Epithelial cell of proximal tubule (primary cell): ENCODE results near the gene TMEM203. TPM values are rescaled to one million over a fixed set of nuclear protein-coding genes. Genes with fewer than 3 reads are reported as not detected.
A peak's percentile ranks its signal among the peaks of the same experiment; 100 is the strongest.

Experiments
- DNase-seq: peaks from one replicate; pipeline ENCODE4 v3.0.0-alpha.2; 2011; ENCODE audit warnings: low read depth
- H3K4me3 ChIP-seq: 2 replicates; pipeline ENCODE4 v1.5.1; 2011; ENCODE audit warnings: low read depth, mild to moderate bottlenecking, low read length
- CTCF ChIP-seq: conservative IDR thresholded peaks from 2 replicates; pipeline ENCODE4 v1.5.1; 2012; ENCODE audit warnings: low read depth, mild to moderate bottlenecking, low read length
- total RNA-seq: library from RNA; depleted of rRNA; stranded (reverse); fragments of >200 nt; gene quantifications from 2 replicates; pipeline ENCODE4 v1.2.3, GENCODE V29; 2015

TMEM203 gene
- total RNA-seq, 1 donor from 2014 or later, result 39.4 TPM

- no peak for TF ChIP-seq CTCF
- DNase-seq, result no peak
- peak overlapping the region; percentile 52 for H3K4me3 ChIP-seq
Measured at GRCh38 chr9:137221506-137222111, 16.2 kb upstream of the TMEM203 start.

- DNase-seq, result no peak
- TF ChIP-seq CTCF, result no peak
- no peak overlapping the region for H3K4me3 ChIP-seq
Measured at GRCh38 chr9:137221095-137221505, 15.7 kb upstream of the TMEM203 start.

- no peak for DNase-seq
- TF ChIP-seq CTCF, result no peak
Measured at GRCh38 chr9:137220317-137221094, 15.1 kb upstream of the TMEM203 start.

GRCh38 chr9:137219757-137220316 lies 14.4 kb upstream of the TMEM203 start:
- DNase-seq, result no peak
- no peak for TF ChIP-seq CTCF
- no peak overlapping the region for H3K4me3 ChIP-seq

More at GRCh38 chr9:137220317-137221094, 15.1 kb upstream of the TMEM203 start:
- H3K4me3 ChIP-seq, result no peak overlapping the region

- no peak for DNase-seq
- no peak for TF ChIP-seq CTCF
- H3K4me3 ChIP-seq, result no peak overlapping the region
Measured at GRCh38 chr9:137218754-137219271, 13.4 kb upstream of the TMEM203 start.

- TF ChIP-seq CTCF, result no peak
- H3K4me3 ChIP-seq, result no peak overlapping the region
- no peak for DNase-seq
Measured at GRCh38 chr9:137218212-137218753, 12.8 kb upstream of the TMEM203 start.
